RPMI7951 (cell line): Measurements from ENCODE around the gene LPCAT1. TPM values are rescaled to one million over a fixed set of nuclear protein-coding genes. Genes with fewer than 3 reads are reported as not detected.
"Not testable (repeated sequence)": the region's sequence is repeated elsewhere in the genome, so short reads cannot be mapped to it uniquely, and the experiment has no call there.

Experiments
- DNase-seq: peaks from one replicate; pipeline ENCODE4 v3.0.0-alpha.2; 2012; ENCODE audit warnings: low read depth
- total RNA-seq: library from RNA; depleted of rRNA; stranded (reverse); fragments of >200 nt; shearing (Covaris generic); gene quantifications from 2 replicates; pipeline ENCODE4 v1.2.3, GENCODE V29; 2014

The LPCAT1 gene
- total RNA-seq, 1 experiment from 2014 or later = 12.3 TPM

DNA sequence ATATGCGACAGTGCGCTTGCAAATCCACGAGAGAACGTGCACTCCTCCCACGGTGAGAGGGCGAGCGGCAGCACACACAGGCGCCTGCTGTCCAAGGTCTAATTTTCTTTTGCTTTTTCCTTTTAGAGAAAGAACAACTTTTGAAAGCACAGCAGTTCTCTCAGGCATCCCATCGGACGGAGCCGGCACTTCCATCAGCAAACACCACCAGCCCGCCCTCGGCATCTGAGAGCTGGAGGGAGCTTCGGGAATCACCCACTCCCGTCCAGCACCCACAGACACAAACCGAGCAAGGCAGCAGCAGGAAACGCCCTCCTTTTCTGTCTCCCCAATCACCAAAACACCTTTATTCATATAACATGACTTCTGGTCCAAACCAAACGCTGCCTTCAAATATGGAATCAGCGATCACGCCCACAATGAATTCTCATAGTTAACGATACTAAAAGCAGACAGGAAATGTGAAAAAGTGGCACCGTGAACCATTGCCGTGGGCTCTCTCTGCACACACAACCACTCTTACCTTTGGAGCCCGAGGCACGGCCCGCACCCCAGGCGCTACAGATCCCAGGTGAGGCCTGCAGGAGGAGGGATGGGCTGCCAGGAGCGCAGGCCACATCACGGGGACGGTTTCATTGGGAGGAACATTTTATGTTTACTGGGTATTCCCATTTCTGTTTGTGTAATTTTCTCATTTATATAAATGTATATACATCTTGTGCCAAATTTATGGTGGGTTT is 14.2 kb downstream of the LPCAT1 start:
- DNase-seq = no peak

DNA sequence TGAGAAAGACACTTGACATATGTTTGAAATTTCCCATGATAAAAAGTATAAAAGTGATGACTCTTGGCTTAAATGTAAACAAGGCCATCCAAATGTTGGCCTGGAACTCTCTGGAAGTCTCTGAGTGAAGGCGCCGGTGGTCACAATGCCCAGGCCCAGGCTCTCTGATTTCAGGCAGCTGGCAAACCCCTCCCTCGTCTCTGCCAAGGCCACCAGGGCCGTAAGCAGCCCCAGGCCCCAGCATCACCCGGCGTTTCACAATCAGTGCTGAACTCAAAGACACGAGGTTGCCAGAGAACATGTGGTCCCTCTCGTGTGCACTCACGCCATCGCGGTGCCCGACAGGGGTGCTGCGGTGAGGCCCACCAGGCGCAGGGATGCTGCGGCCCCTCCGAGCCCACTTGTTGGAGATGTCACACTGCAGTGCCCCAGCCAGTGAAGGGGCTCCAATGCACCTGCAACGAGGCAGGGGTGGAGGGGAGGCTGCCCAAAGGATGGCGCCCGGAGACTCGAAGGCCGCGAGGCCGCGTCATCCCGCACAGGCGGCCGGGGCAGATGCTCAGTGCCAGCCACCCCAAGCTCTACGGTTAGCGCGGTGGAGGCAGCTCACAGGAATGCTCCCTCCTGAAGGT is 15.0 kb downstream of the LPCAT1 start:
- no peak for DNase-seq

DNA sequence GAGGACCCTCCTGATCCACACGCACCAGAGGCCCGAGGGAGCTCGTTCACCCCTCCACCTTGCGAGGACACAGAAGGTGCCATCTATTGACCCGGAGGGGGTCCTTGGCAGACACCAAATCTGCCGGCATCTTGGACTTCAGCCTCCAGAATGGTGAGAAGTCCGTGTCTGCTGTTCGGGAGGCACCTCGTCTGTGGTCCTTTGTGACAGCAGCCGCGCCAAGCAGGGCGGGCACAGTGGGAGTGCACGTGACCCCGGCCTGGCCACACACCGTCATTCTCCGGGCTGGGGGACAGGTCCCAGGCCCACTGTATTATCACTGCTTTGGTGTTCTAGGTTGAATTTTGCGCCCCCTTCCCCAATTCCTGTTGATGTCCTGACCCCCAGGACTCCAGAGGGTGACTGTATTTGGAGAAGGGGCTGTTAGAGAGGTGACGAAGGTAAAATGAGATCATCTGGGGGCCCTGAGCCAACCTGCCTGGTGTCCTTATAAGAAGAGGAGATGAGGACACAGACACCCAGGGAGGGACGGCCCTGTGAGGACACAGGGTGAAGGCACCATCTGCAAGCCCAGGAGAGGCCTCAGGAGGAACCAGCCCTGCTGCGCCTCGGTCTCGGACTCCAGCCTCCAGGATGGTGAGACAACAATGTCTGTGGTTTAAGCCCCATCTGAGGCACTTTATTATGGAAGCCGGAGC is 15.7 kb downstream of the LPCAT1 start:
- DNase-seq = no peak

DNA sequence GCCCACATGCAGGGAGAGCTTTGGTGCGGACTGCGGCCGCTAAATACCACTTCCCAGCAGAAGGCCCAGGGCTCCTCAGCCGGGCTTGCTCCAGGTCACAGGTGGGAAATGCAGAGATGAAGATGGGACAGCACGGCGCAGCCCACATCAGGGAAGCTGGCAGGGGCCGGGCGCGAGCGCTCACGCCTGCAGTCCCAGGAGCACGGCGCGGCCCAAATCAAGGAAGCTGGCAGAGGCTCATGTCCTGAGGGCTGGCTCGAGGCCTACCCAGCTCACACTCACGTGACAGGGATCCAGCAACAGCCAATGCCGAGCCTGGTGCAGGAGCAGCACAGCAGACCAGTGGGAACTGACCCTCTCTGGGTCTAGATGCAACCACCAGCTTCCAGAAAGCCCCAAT is 16.3 kb downstream of the LPCAT1 start:
- DNase-seq = no peak

DNA sequence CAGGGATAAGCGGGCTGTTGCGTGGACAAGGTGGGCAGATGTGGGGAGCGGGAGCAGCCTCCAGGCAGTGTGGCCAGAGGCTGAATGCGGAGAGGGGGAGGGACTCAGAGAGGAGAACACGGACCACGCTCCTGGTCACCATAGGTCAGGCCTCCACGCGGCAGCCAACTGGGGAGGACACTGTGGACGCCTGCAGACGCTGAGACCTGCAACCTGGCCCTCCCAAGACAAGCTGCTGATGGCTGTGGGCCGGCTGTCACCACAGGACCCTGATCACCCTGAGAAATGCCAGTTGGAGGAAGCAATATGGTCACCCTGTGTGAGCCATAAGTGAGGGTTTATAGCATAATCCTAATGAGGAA is 16.8 kb downstream of the LPCAT1 start:
- DNase-seq = no peak

DNA sequence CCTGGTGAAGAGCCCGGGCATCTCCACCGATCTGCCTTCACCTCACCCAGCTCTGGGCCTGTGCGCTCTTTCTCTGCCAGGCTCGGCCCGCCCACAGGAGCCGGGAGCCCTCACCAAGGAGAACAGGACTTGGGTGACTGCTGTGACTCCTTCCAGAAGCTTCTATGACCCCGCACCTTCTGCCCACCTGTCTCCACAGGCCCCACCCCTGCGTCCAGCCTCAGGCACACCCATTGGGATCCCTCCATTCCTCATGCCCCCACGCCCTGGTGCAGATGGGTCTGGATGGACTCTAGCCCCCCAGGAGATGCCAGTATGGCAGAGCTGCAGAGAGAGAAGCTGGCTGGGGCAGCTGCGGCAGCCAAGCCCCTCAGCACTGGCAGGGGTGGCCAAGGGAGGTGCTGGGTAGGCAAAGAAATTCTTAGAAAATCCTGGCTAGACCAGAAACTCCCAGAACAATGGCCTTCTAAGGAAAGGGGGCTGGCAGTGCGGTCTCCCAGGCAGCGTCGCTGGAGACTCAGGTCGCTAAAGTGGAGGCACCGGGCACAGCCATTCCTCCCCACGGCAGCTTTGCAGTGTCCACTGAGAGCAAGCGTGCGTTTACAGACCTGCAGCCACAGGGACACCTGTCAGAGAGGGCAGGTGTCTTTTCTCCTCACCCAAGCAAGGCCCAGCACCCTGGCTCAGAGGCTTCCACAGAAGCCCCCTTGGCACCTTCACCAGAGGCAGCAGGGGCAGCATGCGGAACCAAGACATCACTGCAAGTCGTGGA is 17.3 kb downstream of the LPCAT1 start:
- DNase-seq = no peak

DNA sequence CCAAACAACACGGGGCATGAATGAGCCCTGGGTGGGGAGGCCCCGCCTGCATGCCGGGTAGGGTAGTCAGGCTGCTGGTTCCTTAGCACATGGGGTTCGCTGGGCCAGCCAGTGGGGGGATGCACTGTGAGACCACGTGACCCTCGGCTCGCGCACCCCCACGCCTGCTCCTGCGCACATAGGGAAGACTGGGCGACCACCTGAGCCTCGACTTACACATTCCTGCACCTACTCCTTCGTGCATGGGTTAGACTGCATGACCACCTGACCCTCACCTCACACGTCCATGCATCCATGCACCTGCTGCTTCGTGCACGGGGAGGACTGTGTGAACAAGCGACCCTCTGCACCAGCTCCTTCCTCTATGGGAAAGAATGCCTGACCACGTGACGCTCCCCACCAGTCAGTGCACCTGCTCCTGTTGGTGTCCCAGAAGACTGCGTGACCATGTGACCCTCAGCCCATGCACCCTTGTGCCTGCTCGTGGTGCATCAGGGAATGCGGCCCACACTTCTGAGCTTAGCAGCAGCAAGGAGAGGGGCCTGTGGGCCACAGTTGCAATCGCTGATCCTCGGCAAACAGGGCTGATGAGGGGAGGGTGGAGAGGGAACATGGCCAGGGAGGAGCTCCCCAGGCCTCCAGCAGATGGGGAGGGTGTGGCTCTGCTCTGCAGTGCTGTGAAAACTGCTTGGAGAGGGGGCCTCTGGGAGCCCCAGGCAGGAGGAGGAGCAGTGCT is 18.1 kb downstream of the LPCAT1 start:
- no peak for DNase-seq

DNA sequence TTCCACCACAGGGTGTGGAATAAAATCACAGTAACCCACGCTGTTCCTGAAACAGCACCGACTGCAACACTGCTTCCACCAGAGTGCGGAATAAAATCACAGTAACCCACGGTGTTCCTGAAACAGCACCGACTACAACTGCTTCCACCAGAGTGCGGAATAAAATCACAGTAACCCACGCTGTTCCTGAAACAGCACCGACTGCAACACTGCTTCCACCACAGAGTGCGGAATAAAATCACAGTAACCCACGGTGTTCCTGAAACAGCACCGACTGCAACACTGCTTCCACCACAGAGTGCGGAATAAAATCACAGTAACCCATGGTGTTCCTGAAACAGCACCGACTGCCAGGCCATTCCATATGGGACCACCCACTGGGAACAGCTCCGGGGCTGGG is 18.7 kb downstream of the LPCAT1 start:
- not testable (repeated sequence) for DNase-seq

DNA sequence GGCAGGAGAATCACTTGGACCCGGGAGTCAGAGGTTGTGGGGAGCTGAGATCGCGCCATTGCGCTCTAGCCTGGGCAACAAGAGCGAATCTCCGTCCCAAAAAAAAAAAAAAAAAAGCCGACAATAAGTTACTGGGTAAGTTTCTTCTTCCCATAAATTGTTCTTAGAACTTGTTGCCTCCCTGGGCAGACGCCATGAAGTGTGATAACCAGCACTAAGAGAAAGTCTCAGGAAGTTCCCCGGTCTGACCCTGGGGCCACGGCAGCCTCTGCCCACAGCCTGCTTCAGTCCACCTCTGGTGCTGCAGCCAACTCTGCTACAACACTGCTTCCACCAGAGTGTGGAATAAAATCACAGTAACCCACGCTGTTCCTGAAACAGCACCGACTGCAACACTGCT is 19.1 kb downstream of the LPCAT1 start:
- DNase-seq = no peak

DNA sequence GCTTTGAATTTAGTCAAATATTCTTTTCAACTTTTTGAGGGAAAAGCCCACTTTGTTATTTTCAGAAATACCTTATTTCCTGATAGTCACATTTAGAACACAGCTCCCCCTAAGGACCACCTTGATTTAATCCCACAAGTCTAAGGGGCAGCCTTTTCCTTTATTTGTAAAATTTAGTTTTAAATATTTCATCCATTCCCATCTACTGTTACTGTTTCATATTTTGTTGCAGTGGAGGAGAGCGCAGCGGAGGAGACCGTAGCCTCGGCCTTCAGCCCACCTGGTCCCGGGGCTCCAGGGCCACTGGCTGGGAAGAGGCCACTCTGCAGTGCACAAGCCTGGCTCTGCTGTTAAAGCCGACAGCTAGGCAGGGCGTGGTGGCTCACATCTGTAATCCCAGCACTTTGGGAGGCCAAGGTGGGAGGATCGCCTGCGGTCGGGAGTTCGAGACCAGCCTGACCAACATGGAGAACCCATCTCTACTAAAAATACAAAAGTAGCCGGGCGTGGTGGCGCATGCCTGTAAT is 19.6 kb downstream of the LPCAT1 start:
- no peak for DNase-seq

DNA sequence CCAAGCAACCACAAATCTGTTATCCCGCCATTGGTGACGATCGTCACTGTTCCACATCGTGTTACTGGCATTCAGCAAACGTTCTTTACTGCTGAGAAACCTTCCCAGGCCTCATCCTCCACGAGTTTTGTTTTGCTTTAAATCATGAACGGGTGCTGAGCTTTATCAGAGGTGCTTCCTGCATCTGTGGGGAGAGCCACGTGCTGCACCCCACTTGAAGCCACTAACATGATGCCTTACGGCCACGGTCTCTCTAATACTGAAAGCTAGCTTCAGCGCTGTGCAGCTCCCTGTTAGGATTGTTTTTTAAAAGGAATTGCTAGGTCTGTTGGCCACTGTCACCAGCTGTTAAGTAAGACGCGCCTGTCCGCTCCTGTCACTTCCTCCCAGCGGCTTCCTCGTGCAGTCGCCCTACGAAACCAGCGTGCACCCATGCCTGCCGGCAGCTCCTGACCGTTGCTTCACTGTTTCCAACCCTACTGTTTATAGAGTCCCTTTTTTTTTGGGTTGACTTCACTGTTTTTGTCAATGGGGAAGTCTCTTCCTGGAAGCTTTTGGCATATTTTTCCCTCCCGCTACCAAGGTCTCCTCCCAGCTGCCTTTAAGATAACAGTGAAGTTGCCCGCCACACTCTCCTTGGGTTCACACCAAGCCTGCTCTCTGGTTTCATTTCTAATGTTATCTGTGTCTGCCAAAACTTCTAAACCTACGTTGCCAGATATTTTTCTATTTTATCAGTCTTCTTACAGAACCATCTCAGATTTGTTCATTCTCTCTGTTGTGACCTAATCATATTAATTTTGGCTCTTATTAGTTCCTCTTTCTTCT is 20.3 kb downstream of the LPCAT1 start:
- no peak for DNase-seq

DNA sequence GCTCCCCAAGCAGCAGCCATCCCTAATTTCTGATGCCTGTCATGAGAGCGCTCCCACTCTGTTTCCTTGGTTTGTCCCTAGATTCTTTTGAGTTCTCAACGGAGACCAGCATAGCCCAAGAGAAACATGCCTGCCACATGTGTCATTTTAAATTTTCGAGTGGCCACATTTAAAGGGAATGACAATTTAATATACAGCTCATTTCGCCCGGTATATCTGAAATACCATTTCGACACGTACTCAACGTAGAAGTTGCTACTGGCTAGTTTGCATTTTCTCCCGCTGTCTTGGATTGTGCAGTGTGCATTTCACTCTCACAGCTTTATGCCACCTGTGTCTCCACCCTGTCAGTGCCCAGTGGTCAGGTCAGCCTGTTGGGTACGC is 21.0 kb downstream of the LPCAT1 start:
- DNase-seq = no peak

DNA sequence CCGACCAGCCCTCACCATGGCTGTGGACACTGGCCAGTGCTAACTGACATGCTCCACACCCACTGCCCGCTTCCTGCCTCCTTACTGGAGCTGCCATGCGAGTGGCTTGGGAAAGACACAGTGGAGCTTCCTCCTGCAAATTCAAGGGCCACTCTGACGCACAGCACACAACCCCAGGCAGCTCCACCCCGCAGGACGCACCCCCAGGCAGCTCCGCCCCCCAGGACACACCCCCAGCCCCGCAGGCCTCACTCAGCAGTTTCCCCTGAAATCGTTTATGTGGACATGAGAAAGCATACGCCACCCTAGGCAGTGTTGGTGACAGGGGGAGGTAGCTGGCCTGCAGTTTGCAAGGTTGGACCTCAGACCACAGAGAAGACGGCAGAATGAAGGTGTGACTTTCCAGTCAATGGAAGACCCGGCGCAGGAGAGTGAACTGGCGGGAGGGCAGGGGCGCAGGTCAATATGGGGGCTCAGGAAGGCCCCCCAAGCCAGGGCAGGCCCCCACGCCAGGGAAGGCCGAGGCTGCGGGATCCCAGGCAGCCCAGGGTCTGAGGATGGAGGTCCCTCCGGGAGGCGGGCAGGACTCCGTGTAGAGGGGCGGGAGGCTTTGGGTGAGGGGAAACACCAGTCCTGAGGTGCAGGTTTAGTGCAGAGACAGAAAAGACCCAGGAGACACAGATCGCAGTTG is 21.6 kb downstream of the LPCAT1 start:
- DNase-seq = no peak

DNA sequence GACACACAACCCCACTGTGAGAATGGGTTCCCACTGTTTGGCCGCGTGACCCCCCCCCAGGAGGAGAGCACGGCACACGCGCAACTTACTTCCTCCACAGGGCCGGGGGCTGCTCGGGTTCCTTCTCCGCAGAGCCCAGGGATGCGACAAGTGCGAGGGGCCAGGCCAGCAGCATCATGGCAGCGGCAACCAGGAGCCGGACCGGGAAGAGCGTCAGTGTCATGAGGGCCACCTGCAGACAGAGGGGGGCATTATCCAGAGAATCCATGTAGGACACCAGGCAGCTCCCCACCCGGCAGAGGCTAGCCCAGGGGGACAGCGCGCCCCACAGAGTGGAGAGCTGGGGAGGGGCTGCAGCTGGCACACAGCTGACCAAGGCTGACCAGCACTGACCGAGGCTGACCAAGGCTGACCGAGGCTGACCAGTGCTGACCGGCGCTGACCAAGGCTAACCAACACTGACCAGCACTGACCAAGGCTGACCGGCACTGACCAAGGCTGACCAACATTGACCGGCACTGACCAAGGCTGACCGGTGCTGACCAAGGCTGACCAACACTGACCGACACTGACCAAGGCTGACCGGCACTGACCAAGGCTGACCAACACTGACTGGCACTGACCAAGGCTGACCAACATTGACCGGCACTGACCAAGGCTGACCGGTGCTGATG is 22.3 kb downstream of the LPCAT1 start:
- DNase-seq = no peak

DNA sequence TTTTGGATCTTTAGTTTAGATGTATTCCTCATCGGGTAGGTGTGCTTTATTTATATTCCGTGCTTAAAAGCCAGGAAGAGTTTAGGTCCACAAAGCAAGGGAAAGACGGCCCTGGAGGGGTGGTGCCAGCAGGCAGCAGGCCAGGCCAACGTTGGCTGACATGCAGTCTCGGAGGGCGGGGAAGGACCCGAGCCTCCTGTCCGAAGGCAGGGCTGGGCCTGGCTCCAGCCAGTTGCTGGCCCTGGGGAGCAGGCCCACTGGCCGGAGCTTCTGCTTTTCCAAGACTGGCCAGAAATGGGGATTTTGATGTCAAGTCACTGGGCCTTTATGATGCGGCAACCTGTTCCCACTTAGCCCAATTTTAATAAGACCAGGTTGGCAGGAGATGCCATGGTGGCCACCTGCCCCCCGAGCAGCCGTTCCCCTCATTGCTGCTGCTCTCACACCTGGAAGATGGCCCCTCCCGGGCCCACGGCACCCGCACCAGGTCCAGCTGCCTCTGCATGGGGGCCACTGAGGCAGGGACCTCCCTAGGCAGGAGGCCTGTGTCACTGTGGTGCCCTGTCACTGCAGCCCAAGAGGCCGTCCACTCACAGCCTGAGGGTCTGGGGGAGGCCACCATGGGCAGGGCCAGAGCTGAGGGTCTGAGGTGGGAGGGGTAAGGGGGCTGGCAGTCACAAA is 23.2 kb downstream of the LPCAT1 start:
- no peak for DNase-seq

DNA sequence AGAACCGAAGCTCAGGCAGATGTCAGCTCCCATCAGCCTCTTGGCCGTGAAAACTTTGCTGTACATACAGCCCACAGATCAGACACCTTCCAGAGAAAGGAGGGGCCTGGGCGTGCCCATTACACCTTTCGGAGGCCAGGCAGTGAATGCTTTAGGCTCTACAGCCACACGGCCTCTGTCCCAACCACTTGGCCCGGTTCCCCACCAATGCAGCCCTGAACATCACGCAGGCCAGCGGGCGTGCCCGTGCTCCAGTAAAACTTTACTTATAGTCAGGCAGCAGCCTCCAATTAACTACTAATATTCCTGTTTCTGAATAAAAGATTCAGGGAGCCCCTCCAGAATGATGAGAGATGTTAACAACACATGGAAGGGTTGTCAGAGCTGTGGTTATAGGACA is 23.9 kb downstream of the LPCAT1 start:
- DNase-seq = no peak

DNA sequence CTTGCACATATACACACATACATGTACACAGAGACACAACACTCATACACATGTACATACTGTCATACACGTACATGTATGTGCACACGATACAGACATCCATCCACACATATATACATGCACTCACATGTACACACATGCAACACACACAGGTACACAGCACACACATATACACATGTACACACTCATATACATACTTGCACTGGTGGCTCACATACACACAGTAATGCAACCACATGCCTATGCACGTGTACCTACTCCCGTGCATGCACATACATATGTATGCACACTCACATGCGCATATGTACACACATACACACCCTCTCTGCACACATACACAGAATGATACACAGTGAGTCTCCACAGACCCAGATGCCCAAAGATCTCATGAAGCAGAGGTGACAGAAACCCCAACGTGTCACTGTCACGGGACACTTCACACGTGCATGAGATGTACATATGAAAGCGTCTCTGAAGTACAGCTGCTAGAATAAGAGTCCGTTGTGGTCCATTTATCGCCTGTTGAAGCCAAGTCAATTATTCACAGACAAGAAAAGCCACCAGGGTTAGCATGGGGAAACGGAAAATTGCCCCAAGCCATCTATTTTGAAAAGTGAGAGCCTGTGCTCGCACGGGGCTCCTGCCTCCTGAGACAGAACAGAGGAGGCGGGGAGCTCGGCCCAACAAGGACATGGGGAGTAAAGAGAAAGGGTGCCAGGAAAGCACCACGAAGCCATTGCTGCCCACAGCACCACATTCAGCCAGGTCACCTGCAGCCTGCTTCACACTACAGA is 24.9 kb downstream of the LPCAT1 start:
- DNase-seq = no peak
